Measurements from ENCODE around the gene MACC1.

MACC1 gene

GRCh38 chr7:20176578-20177242, 40.5 kb downstream of the MACC1 start:
- H3K9me2 ChIP-seq (ENCODE audit: low read depth, low read length): no peaks in the 10 kb centered on the region
- no peak overlapping the region for H3K4me2 ChIP-seq (ENCODE audit: low read length)
- no peaks in the 10 kb centered on the region for H3F3A ChIP-seq (ENCODE audit: insufficient read depth, low read length)
- no peaks in the 10 kb centered on the region for H3K27me3 ChIP-seq (ENCODE audit: insufficient read depth, low read length)
- H3K79me2 ChIP-seq (ENCODE audit: insufficient read depth, low read length): peaks cover 4% of the 10 kb centered on the region; the same call in 1 of the 2 replicates
- peaks cover 8% of the 10 kb centered on the region for H3K36me3 ChIP-seq (ENCODE audit: insufficient read depth, low read length)
- no peak overlapping the region for H3K27ac ChIP-seq (ENCODE audit: low read depth, low read length, poor library complexity, severe bottlenecking)
- H3K4me3 ChIP-seq (ENCODE audit: low read depth, low read length, poor library complexity, severe bottlenecking): no peak overlapping the region
- H3K9ac ChIP-seq (ENCODE audit: low read length): no peak overlapping the region
- TF ChIP-seq CTCF (IDR thresholded peaks at IDR 0.05; ENCODE audit: low read length) (no peak), EZH2 (IDR thresholded peaks at IDR 0.05; ENCODE audit: borderline replicate concordance, low read length) (no peak)
- no peak overlapping the region for H2AFZ ChIP-seq (ENCODE audit: low read length)
- no peaks in the 10 kb centered on the region for H4K20me1 ChIP-seq (ENCODE audit: insufficient read depth, low read length)
- no peaks in the 10 kb centered on the region for H3K9me3 ChIP-seq (ENCODE audit: low read length)
- peaks cover 3% of the 10 kb centered on the region for H3K4me1 ChIP-seq (ENCODE audit: insufficient read depth, low read length, severe bottlenecking)

GRCh38 chr7:20173828-20174227, 43.4 kb downstream of the MACC1 start:
- Histone ChIP-seq H3K36me3 (ENCODE audit: insufficient read depth, low read length) (peaks cover 14% of the 10 kb centered on the region; the same call in 1 of the 2 replicates), H3F3A (ENCODE audit: insufficient read depth, low read length) (no peaks in the 10 kb centered on the region), H3K9ac (ENCODE audit: low read length) (no peak overlapping the region), H4K20me1 (ENCODE audit: insufficient read depth, low read length) (no peaks in the 10 kb centered on the region), H3K4me2 (ENCODE audit: low read length) (no peak overlapping the region), H3K9me2 (ENCODE audit: low read depth, low read length) (no peaks in the 10 kb centered on the region), H3K27me3 (ENCODE audit: insufficient read depth, low read length) (no peaks in the 10 kb centered on the region), H2AFZ (ENCODE audit: low read length) (no peak overlapping the region), H3K9me3 (ENCODE audit: low read length) (no peaks in the 10 kb centered on the region), H3K27ac (ENCODE audit: low read depth, low read length, poor library complexity, severe bottlenecking) (peak overlapping the region; percentile 8), H3K4me3 (ENCODE audit: low read depth, low read length, poor library complexity, severe bottlenecking) (no peak overlapping the region), H3K79me2 (ENCODE audit: insufficient read depth, low read length) (no peaks in the 10 kb centered on the region), H3K4me1 (ENCODE audit: insufficient read depth, low read length, severe bottlenecking) (peaks cover 3% of the 10 kb centered on the region)
- TF ChIP-seq CTCF (IDR thresholded peaks at IDR 0.05; ENCODE audit: low read length): no peak
- no peak for TF ChIP-seq EZH2 (IDR thresholded peaks at IDR 0.05; ENCODE audit: borderline replicate concordance, low read length)

- no peaks in the 10 kb centered on the region for H3K9me2 ChIP-seq (ENCODE audit: low read depth, low read length)
- H4K20me1 ChIP-seq (ENCODE audit: insufficient read depth, low read length): no peaks in the 10 kb centered on the region
- no peaks in the 10 kb centered on the region for H3K27me3 ChIP-seq (ENCODE audit: insufficient read depth, low read length)
- no peaks in the 10 kb centered on the region for H3K9me3 ChIP-seq (ENCODE audit: low read length)
- no peaks in the 10 kb centered on the region for H3F3A ChIP-seq (ENCODE audit: insufficient read depth, low read length)
- no peaks in the 10 kb centered on the region for H3K79me2 ChIP-seq (ENCODE audit: insufficient read depth, low read length)
- H3K4me3 ChIP-seq (ENCODE audit: low read depth, low read length, poor library complexity, severe bottlenecking): no peak overlapping the region
- no peak overlapping the region for H3K27ac ChIP-seq (ENCODE audit: low read depth, low read length, poor library complexity, severe bottlenecking)
- peaks cover 20% of the 10 kb centered on the region; the same call in 1 of the 2 replicates for H3K36me3 ChIP-seq (ENCODE audit: insufficient read depth, low read length)
- TF ChIP-seq CTCF (IDR thresholded peaks at IDR 0.05; ENCODE audit: low read length): peak; percentile 90
- TF ChIP-seq EZH2 (IDR thresholded peaks at IDR 0.05; ENCODE audit: borderline replicate concordance, low read length): no peak
- H2AFZ ChIP-seq (ENCODE audit: low read length): no peak overlapping the region
- H3K4me1 ChIP-seq (ENCODE audit: insufficient read depth, low read length, severe bottlenecking): peaks cover 3% of the 10 kb centered on the region
- H3K9ac ChIP-seq (ENCODE audit: low read length): no peak overlapping the region
- no peak overlapping the region for H3K4me2 ChIP-seq (ENCODE audit: low read length)
Observed at GRCh38 chr7:20172736-20173334, 44.3 kb downstream of the MACC1 start.

Data from OCI-LY1 (cell line).